Measurements from ENCODE around the gene SGTB.

DNA sequence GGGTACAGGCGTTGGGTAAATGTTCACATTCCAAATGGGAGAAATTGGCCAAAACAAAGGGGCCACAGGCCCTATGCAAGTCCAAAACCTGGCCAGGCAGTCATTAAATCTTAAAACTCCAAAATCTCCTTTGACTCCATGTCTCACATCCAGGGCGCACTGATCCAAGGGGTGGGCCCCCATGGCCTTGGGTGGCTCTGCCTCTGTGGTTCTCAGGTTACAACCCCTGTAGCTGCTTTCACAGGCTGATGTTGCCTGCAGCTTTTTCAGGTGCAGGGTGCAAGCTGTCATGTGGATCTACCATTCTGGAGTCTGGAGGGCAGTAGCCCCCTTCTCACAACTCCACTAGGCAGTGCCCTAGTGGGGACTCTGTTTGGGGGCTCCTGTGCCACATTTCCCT, 44.9 kb upstream of the SGTB start:
- no peak for TF ChIP-seq CTCF (optimal IDR thresholded peaks at IDR 0.05 in 1 of 3, IDR thresholded peaks at IDR 0.05 in 1 of 3, conservative IDR thresholded peaks at IDR 0.05 in 1 of 3; ENCODE audit: extremely low read depth in 1 of 3, insufficient read depth in 2 of 3, low read length in 3 of 3)
- TF ChIP-seq EZH2 (IDR thresholded peaks at IDR 0.05; ENCODE audit: low read length), result no peak

All from keratinocyte (primary cell).